Daoy (cell line): Measurements from ENCODE around the gene ALG5. TPM values are rescaled to one million over a fixed set of nuclear protein-coding genes. Genes with fewer than 3 reads are reported as not detected.

Experiments used
- DNase-seq: peaks from one replicate; pipeline ENCODE4 v3.0.0-alpha.2; 2015; ENCODE audit warnings: low read depth
- total RNA-seq: library from RNA; depleted of rRNA; stranded (reverse); fragments of >200 nt; shearing (Covaris generic); gene quantifications from 2 replicates; pipeline ENCODE4 v1.2.3, GENCODE V29; 2014; rRNA removed

The ALG5 gene, protein sequence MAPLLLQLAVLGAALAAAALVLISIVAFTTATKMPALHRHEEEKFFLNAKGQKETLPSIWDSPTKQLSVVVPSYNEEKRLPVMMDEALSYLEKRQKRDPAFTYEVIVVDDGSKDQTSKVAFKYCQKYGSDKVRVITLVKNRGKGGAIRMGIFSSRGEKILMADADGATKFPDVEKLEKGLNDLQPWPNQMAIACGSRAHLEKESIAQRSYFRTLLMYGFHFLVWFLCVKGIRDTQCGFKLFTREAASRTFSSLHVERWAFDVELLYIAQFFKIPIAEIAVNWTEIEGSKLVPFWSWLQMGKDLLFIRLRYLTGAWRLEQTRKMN
- total RNA-seq: 27.6 and 30.5 TPM in 2 replicates

DNA sequence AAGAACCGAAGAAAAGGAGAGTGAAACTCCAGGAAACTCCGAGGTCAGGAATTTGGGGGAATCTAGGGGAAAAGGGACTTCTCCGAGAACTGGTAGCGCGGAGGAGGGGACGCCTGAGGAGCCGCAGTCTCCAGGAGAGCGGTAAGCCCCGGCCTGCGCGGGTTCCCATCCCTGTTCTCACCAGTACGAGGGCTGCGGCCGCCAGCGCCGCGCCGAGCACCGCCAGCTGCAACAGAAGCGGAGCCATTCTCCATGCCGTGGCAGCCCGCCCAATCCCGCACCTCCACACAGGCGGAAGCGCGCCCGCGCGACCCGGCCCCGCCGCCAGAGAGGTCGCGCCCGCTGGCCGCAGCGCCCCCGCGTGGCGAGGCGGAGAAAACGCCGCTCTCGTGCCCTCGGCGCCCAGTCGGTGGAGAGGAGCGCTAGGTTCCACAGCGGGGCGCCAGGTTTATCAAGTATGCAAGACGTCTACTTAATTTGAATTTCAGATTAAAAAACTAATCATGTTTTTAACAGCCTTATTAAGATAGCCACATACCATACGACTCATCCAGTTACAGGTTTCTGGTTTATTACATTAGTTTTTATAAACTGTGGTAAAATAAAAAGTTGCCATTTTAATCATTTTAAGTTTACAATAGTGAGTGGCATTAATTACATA lies at the start of gene ALG5:
TSS of gene ALG5 (minus strand) at position 287 of the 661 bp plus-strand sequence. CDS start at position 247, 40 bp downstream.
- DNase-seq: peak; percentile 91

DNA sequence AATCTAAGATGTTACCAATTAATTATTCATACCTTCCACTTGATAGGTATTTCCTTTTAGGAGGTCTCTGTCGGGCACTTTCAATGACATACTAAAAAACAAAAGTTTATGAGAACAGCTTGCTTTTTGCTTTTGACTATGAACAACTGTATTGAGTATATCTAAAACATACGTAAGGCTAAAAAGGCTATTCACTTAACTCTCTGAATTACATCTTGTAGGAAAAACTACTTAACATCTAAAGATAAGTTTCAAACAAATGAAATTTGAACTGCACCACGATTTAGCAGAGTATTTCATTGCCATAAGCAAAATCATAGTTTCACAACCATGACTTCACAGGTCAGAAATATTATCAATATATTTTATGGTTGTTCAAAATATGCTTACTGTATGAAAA lies 48.7 kb upstream of the ALG5 start:
- DNase-seq: no peak

DNA sequence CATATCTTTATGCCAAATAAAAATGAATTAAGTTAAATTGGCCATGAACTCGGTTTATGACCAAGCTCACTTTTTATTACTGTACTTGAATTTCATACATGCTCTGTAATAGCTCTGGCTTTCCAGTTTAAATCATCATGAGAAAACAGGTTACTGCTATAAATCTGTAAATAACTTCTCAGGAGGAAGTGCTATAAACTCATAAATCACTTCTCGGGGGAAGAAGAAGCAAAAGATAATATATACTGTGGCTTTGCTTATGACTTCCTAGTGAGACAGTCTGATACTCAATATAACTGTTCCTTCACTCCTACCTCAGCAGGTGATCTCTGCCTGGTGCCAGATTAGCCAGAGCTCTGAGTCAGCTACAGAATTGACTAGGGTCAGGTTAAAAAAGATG lies 47.9 kb upstream of the ALG5 start:
- no peak for DNase-seq

DNA sequence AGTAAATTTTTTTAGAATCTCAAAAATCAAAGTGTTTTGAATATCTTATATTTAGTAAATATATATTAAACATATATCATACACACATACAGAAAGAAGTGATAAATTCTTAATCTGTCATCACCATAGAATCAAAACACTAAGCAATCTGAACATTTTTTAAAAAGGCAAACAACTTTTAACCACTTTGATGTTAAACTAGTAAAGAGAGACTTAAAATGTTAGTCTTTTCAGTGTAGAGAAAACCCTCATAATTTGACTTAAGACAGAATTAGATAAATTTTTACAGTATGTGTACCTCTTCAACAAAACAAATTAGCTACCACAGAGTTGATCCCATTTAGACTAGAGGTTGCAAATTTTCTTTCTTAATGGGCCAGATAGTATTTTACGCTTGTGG lies 46.9 kb upstream of the ALG5 start:
- DNase-seq: no peak

DNA sequence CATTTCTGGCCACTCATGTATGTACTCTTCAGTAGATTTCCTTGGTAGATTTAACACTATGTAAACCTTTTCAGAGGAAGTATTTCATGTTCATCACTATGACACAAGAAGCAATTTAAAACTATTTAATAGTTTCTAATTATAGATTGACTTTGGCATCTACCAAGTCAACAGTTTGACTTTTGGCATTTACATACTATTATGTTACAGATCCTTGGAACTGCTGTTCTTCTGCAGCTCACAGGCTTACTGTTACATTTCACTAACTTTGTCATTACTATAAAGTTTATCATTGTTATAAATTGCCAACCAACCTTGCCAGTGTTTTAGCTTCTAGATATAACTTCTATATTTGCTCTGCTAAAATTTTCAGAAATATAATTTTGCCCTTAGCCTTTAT lies 41.6 kb upstream of the ALG5 start:
- DNase-seq: no peak

DNA sequence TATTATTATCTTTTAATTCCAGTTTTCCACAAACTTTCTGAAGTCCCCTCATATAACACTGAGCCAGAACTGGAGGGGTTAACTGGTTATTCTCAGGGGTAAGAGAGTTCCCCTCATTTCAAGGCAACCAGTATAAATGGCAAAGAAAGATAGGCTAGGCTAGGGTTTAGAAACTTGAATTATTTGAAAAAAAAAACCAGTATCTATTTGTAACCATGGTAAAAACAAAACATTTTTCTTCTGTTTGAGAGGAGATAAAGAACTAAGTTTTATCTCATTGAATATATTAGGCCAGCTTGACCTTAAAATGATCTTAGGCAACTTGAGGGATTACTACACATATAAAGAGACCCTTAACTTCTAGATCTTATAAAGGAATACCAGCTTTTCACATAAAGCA lies 40.8 kb upstream of the ALG5 start:
- DNase-seq: no peak

DNA sequence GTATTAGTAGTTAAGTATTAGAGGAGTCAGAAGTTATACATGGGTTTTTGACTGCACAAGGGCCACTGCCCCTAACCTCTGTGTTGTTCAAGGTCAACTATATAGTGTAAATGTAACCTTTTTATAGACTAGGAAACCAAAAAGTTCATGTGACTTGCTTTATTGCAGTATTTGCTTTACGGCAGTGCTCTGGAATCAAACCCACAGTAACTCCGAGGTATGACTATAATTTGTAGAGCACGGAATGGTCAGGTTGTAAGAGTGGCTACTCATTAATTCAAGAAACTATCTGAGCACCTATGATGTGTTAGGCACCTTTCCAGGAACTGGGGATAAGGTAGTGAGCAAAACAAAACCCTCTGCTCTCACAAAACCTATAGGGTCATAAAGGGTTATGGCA lies 38.1 kb upstream of the ALG5 start:
- no peak for DNase-seq

DNA sequence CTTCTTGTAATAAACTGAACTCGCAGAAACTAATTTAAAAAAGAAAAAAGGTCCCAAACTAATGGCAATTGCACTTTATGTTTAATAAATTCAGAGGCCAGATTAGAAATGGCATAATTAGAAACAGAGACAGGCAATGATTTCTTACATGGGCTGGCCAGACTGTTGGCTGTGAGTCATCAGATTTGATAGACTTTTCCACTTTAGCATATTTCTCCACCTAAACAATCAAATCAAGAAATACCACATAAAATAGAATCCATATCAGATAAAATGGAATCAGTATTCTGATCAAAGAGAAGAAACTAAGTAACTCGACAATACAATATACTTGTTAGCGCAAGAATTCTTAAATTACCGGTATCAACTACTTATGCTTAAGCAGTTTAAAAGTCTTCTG lies 30.5 kb upstream of the ALG5 start:
- no peak for DNase-seq

DNA sequence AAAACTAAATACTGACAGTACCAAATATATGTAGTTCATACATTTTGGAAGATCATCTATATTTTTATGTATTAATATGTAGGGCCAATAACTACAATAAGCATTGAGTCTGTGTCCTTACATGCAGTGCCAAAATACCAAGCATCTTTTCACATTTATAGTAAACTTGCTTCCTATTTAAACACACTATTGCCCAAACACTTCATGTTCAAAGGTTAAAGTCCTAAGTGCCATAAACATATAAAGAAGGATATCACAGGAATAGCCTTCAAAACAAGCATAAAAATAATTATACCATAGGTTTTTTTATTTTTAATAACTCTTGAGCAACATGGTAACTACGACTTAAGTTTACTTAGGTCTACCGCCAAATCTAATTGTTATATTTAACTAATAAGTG lies 28.5 kb upstream of the ALG5 start:
- no peak for DNase-seq

DNA sequence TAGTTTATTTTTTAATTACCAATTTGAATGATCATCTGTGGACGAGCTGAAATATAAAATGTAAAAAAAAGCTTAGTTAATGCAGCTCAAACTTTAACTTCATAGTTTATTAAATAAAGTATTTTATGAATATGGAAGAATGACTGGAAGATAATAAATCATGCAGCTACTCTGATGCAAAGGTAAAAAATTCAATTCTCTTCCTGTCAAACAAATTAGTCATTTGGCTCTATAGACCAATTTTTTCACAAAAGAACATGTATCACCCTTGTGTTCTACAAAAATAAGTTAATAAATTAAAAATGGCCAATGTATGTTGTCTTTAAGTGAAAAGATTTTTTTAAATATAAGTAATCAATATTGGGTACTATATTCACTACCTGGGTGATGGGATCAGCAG lies 27.6 kb upstream of the ALG5 start:
- no peak for DNase-seq

DNA sequence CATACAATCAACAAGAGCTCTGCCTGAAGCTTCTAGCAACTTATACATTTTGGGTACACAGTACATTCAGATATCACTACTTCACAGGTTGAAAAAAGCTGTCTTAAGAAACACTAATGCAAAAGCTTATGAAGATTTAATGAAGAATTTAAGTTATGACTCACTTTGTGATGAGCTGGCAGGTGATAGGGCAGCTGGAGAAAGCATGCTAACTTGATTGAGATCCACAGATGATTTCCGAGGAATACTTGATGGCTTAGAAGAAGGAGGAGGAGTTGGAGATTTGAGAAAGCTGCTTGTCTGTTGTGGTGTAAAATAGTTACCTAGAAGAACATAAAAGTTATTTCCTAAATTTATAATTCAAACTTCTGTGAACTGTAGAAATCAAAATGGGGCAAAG lies 24.7 kb upstream of the ALG5 start:
- DNase-seq: peak; percentile 0

DNA sequence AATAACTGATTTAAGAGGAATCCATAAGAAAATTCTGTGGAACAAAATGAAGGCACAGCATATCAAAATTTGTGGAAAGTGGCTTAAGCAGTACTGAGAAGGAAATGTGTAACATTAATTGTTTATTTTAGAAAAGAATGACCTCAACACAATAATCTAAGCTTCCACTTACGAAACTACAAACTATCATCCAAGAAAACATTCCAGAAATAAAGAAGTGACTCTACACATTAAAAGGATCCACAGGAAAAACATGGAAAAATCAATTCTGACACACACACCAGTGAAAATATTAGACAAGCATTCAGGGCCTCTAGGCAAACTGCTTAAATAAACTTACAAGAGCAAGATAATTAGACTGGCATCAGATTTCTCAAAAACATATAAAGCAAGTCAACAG lies 15.5 kb upstream of the ALG5 start:
- DNase-seq: no peak

DNA sequence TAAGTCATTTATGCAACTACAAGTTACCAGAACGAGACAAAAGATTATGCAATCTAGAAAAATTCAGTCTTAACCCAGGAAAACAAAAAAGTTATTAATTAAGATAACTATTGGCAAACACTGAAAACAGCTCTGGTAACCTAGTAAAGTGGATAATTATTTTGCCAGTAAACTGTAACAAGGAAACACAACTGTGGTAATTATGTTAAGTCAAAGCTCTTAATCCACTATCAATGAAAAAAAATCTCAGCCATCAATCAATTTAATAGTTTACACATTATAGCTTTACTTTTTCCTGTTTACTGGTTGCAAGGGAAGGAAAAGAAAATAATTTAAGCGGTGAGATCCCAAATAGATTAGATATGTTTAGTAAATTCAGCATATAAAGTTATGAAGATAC lies 12.6 kb upstream of the ALG5 start:
- no peak for DNase-seq

DNA sequence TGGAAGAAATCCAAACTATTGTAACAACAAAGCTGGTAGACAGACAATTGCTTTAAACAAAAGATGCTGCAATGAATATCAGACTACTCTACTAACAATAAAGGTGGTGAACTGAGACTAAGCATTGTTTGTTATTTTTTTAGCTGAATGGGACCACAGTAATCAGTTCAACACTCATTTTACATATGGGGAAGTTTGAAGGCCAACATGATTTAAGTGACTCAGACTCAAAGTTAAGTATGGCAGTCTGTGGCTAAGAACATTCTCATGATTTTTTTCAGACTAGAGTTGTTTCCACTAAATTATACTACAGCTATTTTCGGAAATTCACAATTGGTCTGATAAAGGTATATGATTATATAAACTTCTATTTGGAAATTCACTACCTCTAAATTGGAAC lies 11.9 kb upstream of the ALG5 start:
- no peak for DNase-seq

DNA sequence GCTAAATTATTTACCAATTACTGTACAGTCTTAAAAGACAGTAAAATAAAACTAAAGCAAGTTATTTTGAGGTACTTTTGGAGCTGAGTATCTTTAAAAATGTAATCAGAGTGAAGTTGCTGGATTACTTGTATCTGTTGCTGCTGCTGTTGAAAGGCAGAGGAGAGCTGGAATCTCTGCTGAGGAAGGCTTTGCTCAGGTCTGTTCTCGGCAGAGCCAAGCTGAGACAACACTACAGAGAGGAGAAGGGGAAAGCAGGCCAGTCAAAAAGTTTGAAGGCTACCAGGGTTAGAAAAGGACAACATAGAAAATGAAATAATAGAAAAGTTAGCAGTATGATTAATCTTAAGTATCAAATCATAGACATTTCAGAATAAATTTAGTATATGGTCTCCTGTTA lies 11.3 kb upstream of the ALG5 start:
- DNase-seq: no peak

DNA sequence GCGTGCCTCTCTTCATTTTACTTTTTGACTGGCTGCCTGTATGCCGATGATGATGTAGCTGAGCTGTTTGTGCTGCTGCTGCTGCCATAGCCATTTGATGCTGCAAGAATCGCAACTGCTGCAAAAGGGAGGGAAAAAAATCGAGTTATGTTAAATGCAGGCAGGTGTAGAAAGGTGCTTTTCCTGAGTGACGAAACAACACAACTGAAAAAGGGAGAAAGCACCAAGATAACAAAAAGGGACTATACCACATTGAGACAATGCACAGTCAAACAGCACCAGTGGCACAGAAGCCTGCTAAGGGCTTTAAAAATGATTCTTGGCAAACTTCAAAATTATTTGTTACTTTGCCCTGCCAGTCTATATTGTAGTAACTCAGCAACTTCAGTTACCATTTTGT lies 10.6 kb upstream of the ALG5 start:
- DNase-seq: no peak

DNA sequence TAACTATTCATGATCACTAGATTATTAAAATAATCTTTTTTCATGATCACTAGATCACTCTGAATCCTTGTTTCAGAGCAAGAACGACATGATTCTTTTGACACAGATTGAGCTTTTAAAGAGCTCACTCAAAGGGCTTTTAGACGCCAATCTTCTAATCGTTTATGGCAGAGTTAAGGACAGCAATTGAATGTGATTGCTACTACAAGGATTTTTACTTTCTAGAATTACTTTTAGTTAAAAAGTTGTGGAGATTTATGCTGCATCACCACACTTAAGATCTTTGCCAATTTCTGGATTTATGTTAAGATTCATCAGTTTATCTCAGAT lies 2.7 kb upstream of the ALG5 start:
- DNase-seq: no peak

DNA sequence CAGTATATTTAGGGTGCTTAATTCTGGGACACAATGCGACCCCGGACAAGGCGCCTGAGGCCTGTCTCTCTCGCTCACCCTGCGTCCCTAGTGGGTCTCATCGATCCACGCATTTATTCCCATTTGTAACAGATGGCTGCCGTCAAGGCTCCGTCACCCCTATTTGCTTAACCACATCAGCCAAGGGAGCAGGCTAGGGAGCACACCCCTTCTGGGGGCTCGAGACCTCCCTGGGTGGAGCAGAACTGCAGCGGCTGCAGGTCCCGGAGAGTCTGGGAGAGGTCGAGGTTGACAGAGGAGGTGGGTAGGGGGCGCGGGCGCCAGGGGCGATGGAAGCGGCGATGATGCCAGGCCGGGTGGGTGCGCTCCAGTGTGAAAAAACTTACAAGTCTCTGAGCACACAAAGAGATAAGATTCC lies 507 bp downstream of the ALG5 start:
- DNase-seq: peak; percentile 3

DNA sequence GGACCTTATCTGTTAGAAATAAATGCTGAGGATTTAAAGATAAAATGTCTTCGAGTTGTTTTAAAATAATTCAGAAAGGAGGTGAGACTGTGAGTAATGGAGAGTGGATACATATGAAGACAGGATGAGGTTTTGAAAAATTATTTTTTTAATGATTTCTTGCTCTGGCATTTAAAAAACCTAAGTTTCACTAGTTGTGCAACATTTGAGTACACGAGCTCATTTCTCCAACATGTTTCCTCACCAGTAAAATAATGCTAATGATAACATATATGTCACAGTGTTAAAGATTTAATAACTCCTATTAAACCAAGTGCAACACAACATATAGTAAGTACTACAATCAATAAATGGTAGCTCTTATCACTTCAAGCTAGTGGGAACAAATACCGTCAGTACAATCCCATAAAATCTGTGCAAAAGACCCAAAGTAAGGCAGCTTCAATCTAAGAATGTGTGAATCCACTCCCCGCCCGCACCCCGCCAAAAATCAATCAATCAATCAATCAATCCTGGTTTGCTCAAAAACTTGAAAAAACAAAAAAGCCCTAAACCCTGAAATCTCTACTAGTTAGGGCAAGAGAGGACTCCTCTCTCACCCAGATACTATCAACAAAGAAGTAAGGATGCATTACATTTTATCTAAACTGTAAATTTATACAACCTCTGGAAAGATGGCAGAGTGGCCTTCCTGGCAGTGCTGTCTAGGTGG lies 1.3 kb downstream of the ALG5 start:
- DNase-seq: no peak

DNA sequence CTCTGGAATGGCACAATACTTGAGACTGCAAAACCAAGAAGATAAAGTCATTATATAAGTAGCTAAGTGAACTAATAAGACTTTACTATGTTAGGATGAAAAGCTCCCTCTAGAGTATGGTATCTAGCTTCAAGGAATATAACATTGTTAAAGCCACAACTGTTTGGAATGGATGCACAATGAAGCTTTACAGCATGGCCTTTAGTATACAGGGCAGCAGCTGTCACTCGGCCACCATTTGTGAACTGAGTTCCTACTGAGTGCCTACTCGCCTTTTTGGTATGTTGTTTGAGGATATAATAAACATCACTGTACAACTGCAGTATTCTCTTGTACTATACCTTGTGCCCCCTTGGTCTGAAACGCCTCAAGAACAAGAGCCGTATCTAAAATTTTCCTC lies 6.8 kb downstream of the ALG5 start:
- DNase-seq: no peak

DNA sequence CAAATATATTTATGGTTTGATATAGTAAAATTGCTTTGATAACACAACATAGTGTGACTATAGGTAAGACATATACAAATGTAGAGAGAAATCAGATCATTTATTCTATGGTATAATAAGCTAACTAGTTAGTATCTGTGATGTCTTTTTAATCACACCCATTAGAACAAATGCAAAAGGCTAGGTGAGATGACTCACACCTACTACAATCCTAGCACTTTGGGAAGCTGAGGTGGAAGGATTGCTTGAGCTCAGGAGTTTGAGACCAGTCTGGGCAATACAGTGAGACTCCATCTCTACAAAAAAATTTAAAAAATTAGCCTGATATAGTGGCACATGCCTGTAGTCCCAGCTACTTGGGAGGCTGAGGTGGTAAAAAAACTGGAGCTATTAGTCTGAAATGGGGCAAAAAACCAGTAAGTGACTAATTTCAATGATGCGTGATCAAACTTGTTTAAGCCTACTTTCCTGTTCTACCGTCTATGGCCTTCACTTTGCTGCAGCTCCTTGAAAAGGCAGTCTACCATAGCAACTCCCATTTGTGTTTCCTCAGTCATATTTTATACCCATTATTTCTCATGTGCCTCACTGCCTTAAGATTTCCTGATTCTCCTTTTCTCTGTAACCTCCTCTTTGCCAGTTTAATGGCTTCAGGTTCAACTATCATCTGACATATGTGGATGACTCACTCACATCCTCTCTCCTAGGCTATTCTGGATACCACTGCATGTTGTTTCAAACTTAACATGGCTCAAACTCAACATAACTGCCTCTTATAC lies 12.5 kb downstream of the ALG5 start:
- no peak for DNase-seq

DNA sequence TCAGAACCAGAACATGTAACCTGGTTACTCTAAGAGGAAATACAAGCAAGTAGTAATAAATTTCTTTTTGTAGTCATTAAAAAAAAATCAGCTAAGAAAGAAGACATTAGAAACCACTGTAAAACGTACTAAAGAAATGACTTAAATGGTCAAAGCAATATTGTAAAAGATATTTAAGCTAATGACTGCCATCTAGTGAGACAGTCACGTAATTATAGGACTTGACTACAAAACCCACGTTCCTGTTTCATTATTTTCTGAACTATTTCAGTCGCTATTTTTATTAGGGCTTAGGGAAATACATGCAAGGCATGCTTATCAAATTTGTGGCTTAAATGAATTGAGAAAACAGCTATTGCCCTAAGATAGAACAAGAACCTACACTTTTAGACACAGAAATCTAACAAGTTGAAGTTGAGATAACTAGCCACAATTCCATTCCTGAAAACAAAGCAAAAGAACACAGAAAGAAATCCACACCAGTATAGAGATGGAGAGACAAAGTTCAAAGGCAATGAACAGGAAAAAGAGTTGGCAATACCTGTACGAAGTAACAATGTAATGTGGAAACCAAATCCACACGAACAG lies 17.9 kb downstream of the ALG5 start:
- DNase-seq: no peak
